Measurements from ENCODE around the gene ANXA8.

The ANXA8 gene

GRCh38 chr10:47445720-47446119, 38.2 kb downstream of the ANXA8 start:
- no peak for DNase-seq

- DNase-seq: no peak
Observed at GRCh38 chr10:47444047-47444446, 39.9 kb downstream of the ANXA8 start.

- DNase-seq: no peak
Observed at GRCh38 chr10:47443145-47443544, 40.8 kb downstream of the ANXA8 start.

- DNase-seq: no peak
Observed at GRCh38 chr10:47442351-47442750, 41.6 kb downstream of the ANXA8 start.

GRCh38 chr10:47441938-47442337, 42.0 kb downstream of the ANXA8 start:
- DNase-seq: no peak

GRCh38 chr10:47440207-47440606, 43.7 kb downstream of the ANXA8 start:
- no peak for DNase-seq

- DNase-seq: no peak
Observed at GRCh38 chr10:47438857-47439474, 44.9 kb downstream of the ANXA8 start.

GRCh38 chr10:47435081-47435480, 48.8 kb downstream of the ANXA8 start:
- no peak for DNase-seq

- peak; percentile 5 for DNase-seq
Observed at GRCh38 chr10:47425813-47426419, 58.0 kb downstream of the ANXA8 start.

- no peak for DNase-seq
Observed at GRCh38 chr10:47424231-47424630, 59.7 kb downstream of the ANXA8 start.

- DNase-seq: no peak
Observed at GRCh38 chr10:47423476-47423875, 60.4 kb downstream of the ANXA8 start.

GRCh38 chr10:47421057-47421952, 62.6 kb downstream of the ANXA8 start:
- no peak for DNase-seq

- no peak for DNase-seq
Observed at GRCh38 chr10:47420305-47421056, 63.4 kb downstream of the ANXA8 start.

- no peak for DNase-seq
Observed at GRCh38 chr10:47419421-47419820, 64.5 kb downstream of the ANXA8 start.

GRCh38 chr10:47418966-47419365, 64.9 kb downstream of the ANXA8 start:
- DNase-seq: no peak

- no peak for DNase-seq
Observed at GRCh38 chr10:47418321-47418720, 65.6 kb downstream of the ANXA8 start.
